Kidney epithelial cell (primary cell): ENCODE measurements around the gene AOPEP. TPM values are rescaled to one million over a fixed set of nuclear protein-coding genes. Genes with fewer than 3 reads are reported as not detected.

Experiments used
- DNase-seq: peaks from one replicate; pipeline ENCODE4 v3.0.0-alpha.2; 2010; ENCODE audit warnings: low read depth
- H3K27me3 ChIP-seq: 2 replicates; pipeline ENCODE4 v1.6.0; 2011; ENCODE audit warnings: low read length; ENCODE audit not compliant: control insufficient read depth, insufficient read depth
- H3K36me3 ChIP-seq: 2 replicates; pipeline ENCODE4 v1.5.1; 2011; ENCODE audit warnings: low read length; ENCODE audit not compliant: control insufficient read depth, insufficient read depth
- H3K4me3 ChIP-seq: 2 replicates; pipeline ENCODE4 v1.5.1; 2011; ENCODE audit warnings: low read depth, mild to moderate bottlenecking, control low read depth, low read length
- CTCF ChIP-seq: IDR thresholded peaks from 2 replicates; pipeline ENCODE4 v1.5.1; 2011; ENCODE audit warnings: mild to moderate bottlenecking, moderate library complexity, low read length, control low read depth, inconsistent platforms; ENCODE audit not compliant: insufficient read depth, poor library complexity, severe bottlenecking
- total RNA-seq: library from RNA; depleted of rRNA; stranded (reverse); fragments of >200 nt; gene quantifications from 2 replicates; pipeline ENCODE4 v1.2.3, GENCODE V29; 2015

Gene AOPEP
- total RNA-seq, 1 donor from 2014 or later, result 17.4 TPM

DNA sequence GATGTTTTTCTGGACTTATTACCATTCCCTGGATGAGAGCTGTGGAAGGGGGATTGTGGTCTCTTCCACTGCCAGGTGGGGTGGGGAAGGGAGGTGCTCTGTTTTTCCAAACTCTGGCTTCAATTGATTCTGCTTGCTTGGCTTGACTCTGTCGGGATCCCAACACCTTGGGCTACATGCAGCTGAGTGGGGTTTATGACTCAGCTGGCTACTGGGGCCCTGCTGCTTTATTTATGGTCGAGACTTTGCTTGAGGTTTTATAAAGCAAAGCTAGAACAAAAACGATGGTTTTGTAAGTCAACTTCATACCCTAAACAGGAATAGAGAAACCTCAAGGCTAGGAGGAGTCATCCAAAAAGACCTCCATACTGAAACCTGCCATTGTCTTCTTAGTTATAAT, 76.3 kb downstream of the AOPEP start:
- Histone ChIP-seq H3K27me3 (no peaks in the 10 kb centered on the region), H3K36me3 (peaks cover 2% of the 10 kb centered on the region), H3K4me3 (no peak overlapping the region)
- no peak for TF ChIP-seq CTCF
- no peak for DNase-seq

GRCh38 chr9:94804316-94804715, 77.8 kb downstream of the AOPEP start:
- TF ChIP-seq CTCF, result no peak
- Histone ChIP-seq H3K36me3 (peaks cover 2% of the 10 kb centered on the region), H3K27me3 (no peaks in the 10 kb centered on the region), H3K4me3 (no peak overlapping the region)
- no peak for DNase-seq

DNA sequence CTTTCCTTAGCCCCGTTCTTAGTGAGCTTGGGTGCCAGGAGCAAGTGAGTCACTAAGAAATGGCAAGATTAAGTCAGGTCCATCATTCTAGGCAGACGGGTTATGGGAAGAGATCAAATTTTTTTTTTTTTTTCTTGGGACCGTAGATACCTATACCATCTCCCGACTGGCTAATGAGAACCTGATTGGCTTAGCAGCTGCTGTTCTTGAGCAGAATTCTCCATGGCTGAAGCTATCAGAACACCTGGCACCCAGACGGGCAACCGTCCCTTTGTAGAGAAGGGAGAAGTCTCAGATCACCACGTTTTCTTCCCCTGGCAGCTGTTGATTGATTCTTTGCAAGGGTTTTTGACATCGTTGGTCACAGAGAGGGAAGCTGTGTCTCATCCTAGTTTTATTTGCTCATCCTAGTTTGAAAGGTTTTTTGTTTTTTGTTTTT, 78.6 kb downstream of the AOPEP start:
- DNase-seq, result no peak
- Histone ChIP-seq H3K36me3 (peaks cover 2% of the 10 kb centered on the region), H3K4me3 (no peak overlapping the region), H3K27me3 (no peaks in the 10 kb centered on the region)
- no peak for TF ChIP-seq CTCF

- DNase-seq, result no peak
- no peaks in the 10 kb centered on the region for H3K27me3 ChIP-seq
- no peak for TF ChIP-seq CTCF
Observed at GRCh38 chr9:94805585-94805984, 79.1 kb downstream of the AOPEP start.

GRCh38 chr9:94806307-94806893, 79.9 kb downstream of the AOPEP start:
- no peak for DNase-seq
- no peak overlapping the region for H3K4me3 ChIP-seq
- H3K27me3 ChIP-seq, result no peaks in the 10 kb centered on the region
- no peaks in the 10 kb centered on the region for H3K36me3 ChIP-seq
- TF ChIP-seq CTCF, result no peak

More at GRCh38 chr9:94805585-94805984, 79.1 kb downstream of the AOPEP start:
- peaks cover 2% of the 10 kb centered on the region for H3K36me3 ChIP-seq
- no peak overlapping the region for H3K4me3 ChIP-seq

GRCh38 chr9:94807556-94807955, 81.1 kb downstream of the AOPEP start:
- Histone ChIP-seq H3K27me3 (no peaks in the 10 kb centered on the region), H3K36me3 (no peaks in the 10 kb centered on the region), H3K4me3 (no peak overlapping the region)
- DNase-seq, result no peak
- no peak for TF ChIP-seq CTCF
